Putamen (tissue), 1 donor: ENCODE data around the gene RETN.

Experiments used
- DNase-seq: peaks from one replicate; pipeline ENCODE4 v3.0.0-alpha.2; 2016; ENCODE audit warnings: low spot score

RETN gene

DNA sequence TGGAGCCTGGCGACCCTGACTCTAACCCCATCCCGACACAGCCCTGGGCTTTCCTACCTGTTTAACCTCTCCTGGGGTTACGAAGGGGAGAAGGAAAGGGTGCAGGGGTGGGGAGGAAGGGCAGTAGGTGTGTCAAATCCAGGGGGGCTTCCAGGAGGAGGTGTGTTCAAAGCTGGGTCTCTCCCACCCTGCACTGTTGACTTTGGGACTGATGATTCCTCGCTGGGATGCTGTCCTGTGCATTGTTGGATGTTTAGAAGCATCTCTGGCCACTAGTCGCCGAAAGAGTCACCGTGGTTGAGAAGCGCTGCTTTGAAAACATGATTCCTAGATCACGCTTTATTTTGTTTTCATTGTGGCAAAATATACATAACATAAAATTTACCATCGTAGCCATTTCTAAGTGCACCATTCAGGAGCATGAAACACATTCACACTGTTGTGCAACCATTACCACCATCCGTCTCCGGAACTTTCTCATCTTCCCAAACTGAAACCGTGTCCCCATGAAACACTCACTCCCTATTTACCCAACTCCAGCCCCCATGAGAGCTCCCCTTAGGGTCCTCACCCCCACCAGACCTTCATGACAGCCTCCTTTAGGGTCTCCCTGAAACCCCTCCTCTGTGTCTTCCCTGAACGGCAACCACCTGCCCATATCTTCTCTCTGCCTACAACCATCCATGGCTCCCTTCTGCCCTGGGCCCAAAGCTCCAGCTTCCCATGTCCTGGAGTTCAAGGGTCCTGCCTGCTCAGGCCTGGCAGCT is 37.5 kb downstream of the RETN start:
- no peak for DNase-seq

DNA sequence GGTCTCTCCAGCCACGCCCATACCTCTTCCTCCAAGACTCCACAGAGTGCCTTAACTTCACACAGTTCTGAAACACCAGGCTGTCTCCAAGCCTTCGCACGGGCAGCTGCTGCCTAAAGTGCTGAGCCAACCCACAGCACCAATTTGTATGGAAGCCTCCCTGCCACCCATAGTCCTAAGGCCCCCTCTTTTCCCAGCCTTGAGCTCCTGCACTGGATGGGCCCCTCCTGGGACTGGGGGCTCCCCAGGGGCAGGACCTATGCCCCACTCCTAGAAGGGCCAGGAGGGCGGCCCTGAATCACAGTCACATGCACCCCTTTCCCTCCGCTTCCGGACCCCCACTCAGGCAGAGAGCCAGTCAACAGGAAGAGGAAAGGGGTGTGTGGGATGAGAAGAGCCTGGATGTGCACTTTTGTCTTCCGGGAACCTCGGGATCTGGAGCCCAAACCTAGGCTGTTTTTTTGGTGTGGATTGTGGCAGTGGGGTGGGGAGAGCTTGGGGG is 38.2 kb downstream of the RETN start:
- no peak for DNase-seq

DNA sequence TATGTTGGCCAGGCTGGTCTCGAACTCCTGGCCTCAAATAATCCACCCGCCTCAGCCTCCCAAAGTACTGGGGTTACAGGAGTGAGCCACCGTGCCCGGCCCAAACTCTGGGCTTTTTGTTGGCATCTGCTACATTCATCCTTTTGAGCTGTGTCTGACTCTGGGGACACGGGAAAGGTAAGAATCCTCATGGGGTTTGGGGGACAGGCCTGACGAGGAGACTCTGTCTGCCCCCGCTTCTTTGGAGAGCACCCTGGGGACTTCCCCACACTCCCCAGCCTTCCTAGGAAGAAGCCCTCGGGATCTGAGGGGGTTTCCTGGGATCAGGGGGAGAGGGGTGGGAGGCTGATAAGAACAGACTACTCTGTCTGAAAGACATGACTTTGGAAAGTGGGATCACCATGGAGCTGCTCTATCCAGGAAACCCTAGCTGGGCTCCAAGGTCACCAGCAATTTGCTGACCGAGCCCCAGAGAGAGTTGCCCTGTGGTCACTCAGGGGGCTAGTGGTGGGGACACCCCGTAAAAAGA is 41.1 kb downstream of the RETN start:
- no peak for DNase-seq

DNA sequence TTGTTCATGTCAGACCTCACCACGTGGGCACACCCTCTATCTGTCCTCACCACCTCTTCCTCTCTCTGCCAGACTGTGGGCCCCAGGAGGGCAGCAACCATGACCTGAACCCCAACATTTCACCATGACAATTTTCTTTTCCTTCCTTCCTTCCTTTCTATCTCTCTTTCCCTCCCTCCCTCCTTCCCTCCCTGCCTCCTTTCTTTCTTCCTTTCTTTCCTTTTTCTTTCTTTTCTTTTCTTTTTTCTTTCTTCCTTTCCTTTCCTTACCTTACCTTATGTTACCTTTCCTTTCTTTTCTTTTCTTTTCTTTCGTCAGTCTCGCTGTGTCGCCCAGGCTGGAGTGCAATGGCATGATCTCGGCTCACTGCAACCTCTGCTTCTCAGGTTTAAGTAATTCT is 41.8 kb downstream of the RETN start:
- no peak for DNase-seq

DNA sequence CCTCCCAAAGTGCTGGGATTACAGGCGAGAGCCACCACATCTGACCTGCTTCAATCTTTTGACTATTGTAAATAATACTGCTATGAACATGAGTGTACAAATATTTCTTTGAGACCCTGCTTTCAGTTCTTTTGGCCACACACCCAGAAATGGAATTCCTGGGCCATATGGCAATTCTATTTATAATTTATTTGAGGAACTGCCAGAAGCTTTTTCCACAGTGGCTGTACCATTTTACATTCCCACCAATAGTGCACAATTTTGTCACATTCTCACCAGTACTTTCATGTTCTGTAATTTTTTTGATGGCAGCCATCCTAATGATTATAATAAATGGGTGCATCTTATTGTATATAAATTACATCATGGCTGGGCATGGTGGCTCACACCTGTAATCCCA is 46.8 kb downstream of the RETN start:
- no peak for DNase-seq

DNA sequence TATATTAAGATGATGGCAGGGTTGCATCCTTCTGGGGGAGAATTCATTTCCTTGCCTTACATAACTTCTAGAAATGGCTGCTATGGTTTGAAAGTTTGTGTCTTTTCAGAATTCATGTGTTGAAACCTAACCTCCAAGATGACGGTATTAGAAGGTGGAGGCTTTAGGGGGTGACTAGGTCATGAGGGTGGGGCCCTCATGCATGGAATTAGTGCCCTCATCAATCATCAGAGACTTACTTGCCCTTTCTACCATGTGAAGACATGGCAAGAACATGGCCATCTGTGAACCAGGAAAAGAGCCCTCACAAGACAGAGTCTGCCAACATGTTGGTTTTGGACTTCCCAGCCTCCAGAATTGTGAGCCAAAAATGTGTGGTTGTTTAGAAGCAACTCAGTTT is 47.9 kb downstream of the RETN start:
- no peak for DNase-seq

DNA sequence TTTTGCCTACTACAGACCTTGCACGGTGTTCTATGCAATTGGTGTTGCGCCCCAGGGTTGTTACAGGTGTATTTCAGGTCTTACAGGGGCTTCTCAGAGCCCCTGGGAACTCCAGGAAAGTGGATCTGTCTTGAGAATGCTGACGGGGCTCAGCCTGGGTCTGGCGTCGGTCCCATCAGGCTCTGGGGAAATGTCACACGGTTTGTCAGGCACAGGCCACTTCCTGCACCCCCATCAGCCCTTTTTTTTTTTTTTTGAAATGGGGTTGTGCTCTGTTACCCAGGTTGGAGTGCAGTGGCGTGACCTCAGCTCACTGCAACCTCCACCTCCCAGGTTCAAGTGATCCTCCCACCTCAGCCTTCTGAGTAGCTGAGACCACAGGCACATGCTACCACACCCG is 49.8 kb downstream of the RETN start:
- no peak for DNase-seq
